ENCODE measurements around the gene IRGC.

Gene IRGC

GRCh38 chr19:43724896-43725295, 9.0 kb downstream of the IRGC start:
- no peak for DNase-seq (ENCODE audit: low spot score)

- no peak for DNase-seq (ENCODE audit: low spot score)
Measured at GRCh38 chr19:43725468-43725867, 9.6 kb downstream of the IRGC start.

DNA sequence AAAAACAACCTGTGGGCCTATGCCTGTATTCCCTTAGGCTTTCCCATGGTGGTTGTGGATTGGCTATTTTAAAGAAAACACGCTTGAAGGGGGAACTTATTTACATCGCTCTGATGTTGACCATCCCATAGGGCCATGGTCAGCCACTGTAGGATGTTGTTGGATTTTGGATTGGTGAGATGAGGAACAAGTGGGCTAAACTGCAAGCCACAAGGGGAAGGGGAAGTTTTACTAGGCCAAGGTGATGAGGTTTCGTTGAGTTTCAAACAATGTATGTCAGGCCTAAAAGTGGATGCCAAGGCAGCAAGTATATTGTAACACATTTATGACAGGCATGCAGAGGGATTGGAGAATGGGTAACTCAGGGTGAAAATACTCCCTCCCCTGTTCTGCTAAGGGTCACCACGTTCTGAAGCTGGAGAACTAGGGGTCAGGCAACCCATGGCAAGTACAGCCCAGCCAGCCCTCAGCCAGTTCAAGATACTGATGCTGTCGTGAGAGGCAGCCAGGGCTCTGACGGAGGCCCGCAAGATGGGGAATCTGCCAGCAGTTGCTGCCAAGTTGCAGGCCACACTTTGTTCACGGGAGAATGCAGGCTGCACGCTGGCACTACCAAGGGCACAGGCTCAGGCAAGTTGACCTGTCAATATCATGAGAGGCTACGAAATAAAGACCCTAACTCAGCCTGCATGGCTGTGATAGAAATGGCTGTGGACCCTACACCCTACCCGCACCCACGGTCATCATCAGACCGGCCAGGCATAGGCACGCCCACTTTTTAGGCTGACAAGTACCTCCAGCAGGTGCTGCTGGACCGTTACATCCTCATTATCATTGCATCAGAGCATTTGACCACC, 11.1 kb downstream of the IRGC start:
- no peak for DNase-seq (ENCODE audit: low spot score)

DNA sequence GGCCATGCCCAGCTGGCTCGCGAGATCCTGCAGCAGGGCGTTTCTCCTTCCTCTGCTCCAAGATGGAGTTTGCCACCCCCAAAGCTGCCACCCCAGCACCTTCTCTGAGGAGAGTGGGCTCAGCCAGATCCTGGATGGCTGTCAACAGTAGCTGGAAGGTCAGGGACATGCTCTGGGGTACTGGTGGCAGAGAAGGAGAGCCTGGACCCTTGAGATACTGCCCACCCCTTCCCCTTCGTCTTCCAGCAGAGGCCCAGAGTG, 11.6 kb downstream of the IRGC start:
- DNase-seq (ENCODE audit: low spot score), result no peak

DNA sequence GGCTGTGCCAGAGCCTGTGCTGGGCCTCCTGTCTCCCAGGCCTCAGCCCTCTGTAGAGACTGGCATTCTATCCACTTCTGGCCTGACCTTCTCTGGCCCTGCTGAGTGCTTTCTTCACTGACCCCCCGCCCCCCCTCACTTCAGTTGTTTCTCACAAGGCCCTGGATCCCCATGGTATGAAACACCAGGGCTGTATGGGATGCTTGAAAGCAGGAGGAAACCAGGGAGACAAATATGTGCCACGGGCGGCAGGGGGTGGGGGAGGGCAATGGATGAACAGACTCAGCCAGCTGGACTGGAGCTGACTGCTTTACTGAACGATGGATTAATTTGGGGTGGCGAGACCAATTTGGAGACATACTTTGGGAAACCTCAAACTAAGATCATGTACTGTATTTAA, 14.0 kb downstream of the IRGC start:
- DNase-seq (ENCODE audit: low spot score), result no peak

GRCh38 chr19:43731346-43731745, 15.5 kb downstream of the IRGC start:
- no peak for DNase-seq (ENCODE audit: low spot score)

- no peak for DNase-seq (ENCODE audit: low spot score)
Measured at GRCh38 chr19:43731846-43732245, 16.0 kb downstream of the IRGC start.

DNA sequence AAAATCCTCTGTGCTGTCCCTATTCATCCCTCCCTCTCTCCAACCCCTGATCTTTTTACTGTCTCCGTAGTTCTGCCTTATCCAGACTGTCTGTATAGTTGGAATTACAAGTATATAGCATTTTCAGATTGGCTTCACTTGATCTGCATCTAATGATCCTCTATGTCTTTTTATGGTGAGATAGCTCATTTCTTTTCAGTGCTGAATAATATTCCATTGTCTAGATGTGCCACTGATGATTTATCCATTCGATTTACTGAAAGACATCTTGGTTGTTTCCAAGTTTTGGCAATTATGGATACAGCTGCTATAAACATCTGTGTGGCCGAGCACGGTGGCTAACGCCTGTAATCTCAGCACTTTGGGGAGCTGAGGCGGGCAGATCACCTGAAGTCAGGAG, 19.1 kb downstream of the IRGC start:
- DNase-seq (ENCODE audit: low spot score), result no peak

- DNase-seq (ENCODE audit: low spot score), result no peak
Measured at GRCh38 chr19:43735957-43736356, 20.1 kb downstream of the IRGC start.

- peak; percentile 68 for DNase-seq (ENCODE audit: low spot score)
Measured at GRCh38 chr19:43738780-43739211, 22.9 kb downstream of the IRGC start.

- DNase-seq (ENCODE audit: low spot score), result no peak
Measured at GRCh38 chr19:43739439-43740235, 23.8 kb downstream of the IRGC start.

DNA sequence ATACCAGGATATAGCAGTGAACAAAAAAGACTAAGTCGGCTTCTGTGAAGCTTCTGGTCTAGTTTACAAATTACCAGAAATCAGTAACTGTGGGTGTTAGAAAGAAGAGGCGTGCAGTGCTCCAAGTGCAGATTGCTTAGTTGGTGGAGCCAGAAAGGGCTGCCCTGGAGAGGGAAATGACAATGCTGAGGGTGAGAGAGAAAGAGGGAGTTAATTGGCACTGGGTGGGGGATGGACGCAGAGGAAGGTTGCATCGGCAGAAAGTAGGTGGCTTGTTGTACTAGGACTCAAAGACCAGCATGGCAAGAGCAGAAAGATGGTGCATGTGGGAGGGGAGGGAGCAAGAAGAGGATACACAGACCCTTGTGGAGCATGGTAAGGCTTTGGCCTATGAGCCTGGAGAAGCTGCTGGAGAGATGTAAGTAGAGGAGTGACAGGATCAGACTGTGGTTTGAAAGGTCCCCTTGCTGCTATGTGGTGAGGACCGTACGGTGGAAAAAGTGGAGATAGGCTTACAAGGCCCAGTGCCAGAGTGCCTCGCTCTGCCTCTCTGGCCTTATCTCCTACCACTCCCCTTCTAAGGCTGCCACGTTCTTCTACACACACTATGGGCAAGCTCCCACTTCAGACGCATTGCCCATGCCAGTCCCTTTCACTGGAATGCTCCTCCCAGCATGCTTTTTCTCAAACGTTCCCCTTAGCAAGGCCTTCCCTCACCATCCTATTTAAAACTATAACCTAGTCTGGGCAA, 25.4 kb downstream of the IRGC start:
- DNase-seq (ENCODE audit: low spot score), result no peak

- no peak for DNase-seq (ENCODE audit: low spot score)
Measured at GRCh38 chr19:43743059-43743458, 27.2 kb downstream of the IRGC start.

DNA sequence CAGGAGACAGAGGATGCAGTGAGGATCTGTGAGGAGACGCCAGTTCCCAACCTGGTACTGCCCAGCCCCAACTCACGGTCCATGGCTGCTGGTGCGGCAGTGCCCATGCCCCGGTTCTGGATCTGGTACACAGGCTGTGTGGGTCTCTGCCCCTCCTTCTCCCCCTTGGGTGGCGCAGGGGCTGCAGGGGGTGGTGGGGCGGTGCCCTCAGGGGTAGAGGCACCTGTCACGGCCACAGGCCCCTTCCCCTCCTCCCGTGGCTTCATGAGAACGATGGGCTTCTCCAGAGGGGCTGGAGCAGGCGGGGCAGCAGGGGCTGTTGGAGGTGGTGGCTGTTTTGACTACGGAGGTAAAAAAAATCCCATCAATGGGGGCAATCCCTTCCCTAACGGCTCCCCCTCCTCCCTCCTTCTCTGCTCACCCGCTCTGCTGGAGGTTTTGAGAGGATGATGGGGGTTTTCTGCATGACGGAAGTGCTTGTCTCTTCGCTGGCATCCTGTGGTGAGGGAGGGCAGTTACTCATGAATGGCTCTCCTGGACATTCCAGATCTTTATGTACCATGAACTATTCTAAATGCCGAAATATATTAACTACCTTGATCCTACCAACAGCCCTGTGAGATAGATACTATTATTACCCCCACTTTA, 31.8 kb downstream of the IRGC start:
- no peak for DNase-seq (ENCODE audit: low spot score)

GRCh38 chr19:43748205-43748594, 32.3 kb downstream of the IRGC start:
- no peak for DNase-seq (ENCODE audit: low spot score)

DNA sequence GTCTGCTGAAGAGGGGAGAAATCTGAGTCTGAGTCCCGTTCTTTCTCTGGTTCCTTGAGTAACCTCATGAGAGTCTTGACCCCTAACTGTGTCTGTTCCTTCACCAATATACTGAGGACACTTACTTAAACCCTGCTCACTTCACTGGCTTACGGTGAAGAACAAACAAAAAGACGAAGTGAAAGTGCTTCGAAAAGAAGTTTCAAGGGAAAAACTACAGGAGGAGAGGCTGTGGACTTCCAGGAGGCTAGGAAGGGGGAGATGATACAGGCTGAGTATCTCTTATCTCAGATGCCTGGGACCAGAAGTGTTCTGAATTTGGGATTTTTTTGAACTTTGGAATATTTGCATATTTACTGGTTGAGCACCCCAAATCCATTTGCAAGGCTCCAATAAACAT, 32.8 kb downstream of the IRGC start:
- DNase-seq (ENCODE audit: low spot score), result no peak

DNA sequence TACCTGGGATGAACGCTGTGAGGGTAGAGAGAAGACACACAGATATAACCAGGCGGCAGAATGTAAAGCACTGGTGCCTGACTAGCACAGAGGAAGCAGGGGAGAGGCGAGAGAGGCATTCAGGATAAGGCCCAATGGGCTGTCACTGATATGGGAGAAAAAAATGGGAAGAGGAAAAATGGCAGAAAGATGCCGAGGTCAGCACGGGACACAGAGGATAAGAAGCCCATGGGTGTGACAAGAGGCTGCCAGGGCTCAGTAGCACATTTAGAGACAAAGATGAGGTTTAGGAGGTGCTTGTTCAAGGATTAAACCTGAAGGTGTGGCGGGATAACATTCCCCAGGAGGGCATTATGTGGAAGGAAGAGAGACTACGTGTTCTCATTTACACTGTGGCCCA, 33.3 kb downstream of the IRGC start:
- no peak for DNase-seq (ENCODE audit: low spot score)

GRCh38 chr19:43749898-43750297, 34.0 kb downstream of the IRGC start:
- no peak for DNase-seq (ENCODE audit: low spot score)

- DNase-seq (ENCODE audit: low spot score), result no peak
Measured at GRCh38 chr19:43751466-43752220, 35.8 kb downstream of the IRGC start.

- no peak for DNase-seq (ENCODE audit: low spot score)
Measured at GRCh38 chr19:43752287-43752875, 36.5 kb downstream of the IRGC start.

GRCh38 chr19:43754253-43754502, 38.3 kb downstream of the IRGC start:
- no peak for DNase-seq (ENCODE audit: low spot score)

Measured in COLO829 (cell line).